GM21619 (cell line): Measurements from ENCODE around the gene THADA.
"Not testable (repeated sequence)": the region's sequence is repeated elsewhere in the genome, so short reads cannot be mapped to it uniquely, and the experiment has no call there.

ENCODE experiments used
- ATAC-seq: cut with Tn5 transposase; IDR thresholded peaks from one replicate; pipeline ENCODE4 v1.9.1; 2021; ENCODE audit not compliant: unreplicated experiment

The THADA gene

DNA sequence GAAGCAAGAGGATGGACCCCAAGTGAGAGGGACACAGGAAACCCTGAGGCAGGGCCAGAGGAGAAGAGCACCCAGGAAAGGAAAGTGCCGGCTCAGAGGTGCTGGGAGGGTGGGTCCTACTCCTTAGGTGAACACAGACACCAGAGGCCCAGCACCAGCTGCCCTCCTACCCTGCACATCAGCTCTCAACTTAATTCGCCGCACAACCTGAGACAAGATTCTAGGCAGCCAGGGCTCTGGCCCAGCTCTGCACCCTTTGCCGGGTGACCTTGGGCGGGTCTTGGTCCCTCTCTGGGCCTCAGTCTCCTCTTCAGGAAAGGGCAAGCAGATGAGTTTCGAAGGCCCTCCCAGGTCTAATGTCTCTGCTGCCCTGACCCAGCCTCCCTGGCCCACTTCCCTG, 397.6 kb downstream of the THADA start:
- no peak for ATAC-seq

DNA sequence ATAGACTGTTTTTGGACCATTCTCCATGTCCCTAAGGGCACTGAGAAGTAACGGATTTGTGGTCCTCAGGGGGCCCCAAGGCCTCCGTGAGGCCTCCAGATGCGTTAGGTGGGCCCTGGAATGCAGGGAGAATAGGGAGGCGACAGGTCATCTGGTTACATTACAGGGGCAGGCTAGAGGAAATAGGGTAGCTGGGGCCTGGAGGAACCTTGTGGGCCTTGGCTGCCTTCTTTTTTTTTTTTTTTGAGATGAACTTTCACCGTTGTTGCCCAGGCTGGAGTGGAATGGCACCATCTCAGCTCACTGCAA, 398.3 kb downstream of the THADA start:
- no peak for ATAC-seq

DNA sequence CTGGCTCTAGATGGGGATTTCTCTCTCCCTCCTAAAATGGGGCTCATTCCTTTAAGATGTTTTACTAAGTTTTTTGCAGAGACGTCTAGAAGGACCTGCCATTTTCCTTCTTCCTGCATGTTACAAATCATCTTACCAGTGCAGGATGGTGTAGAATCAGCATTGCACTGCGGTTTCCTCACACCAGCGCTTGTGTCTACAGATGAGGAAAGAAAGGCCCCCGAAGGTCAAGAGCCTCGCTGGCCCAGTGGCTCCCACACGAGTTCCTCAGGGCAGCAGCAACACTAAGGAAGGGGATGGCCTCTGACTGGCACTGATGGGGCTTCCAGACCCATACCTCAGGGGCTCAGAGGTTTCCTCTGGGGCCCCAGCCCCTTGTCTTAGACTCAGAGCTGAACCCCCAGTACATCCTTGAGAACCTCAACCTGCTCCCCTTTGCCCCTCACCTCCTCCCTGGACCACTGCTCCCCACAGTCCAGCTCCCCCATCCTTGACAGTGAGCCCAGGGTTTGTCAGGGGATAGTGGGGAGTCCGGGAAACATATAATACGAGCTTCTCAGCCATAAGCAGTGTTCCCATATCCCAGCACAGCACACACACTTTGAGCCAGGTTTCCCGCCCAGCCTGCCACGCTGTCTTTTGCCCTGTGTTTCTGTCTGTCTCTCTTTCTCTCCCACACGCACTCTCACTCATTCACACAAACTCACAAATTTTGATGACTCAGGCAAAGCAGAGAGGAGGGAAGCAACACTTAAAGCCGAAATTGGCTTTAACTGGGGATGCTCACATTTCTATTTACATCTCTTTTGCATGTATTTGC, 398.9 kb downstream of the THADA start:
- ATAC-seq: no peak

DNA sequence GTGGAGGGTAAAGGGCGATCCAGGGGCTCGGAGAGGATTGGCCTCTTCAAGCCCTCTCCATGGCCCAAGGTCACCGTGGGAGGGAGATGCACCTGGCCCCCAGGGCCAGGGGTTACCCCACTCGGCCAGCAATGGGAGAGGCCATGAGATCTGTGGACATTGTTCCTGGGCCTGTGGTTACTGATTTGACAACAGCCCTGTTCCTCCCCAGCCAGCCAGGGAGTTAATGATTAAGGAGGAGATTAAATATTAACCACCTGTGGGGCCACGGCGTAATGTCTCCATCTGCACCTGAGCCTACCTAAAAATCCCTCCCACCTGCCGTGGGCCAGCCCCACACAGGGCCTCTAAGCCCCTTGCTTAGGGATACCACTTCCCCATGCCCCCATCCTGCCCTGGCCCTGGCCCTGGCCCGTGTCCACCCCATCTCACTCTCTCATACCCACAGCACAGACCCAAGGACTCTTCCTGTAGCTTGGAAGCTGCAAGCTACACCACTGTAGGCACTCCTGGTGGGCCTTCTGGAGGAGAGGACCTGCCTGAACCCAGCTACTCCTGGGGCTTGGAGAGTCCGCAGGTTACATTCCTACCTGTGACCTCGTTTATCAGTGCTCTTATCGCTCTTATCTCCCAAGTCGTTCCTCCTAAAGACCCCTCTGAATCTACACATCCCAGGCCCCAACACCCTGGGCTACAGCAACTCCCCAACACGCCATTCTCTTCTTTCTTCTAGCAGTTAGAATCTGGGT, 401.5 kb downstream of the THADA start:
- ATAC-seq: peak; percentile 53

DNA sequence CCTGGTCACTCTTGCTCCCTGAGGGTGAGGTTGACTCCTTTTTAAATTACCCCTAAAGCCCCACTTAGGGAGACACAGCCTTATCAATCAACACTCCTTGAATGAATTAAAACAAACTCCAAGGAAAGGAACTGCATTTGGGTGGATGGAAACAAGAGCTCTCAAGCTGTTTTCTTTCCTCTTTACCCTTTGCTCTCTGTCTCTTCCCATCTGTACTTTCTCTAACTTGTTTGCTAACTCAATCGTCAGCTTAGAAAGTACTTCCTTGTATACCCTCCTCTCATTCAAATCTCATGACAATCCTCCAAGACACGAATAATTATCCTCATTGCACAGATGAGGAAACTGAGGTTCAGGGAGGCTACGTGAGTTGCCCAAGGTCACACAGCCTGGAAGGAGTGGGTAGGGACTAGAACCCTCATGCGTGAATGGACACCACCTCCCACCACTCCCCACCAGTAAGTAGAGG, 402.2 kb downstream of the THADA start:
- no peak for ATAC-seq

DNA sequence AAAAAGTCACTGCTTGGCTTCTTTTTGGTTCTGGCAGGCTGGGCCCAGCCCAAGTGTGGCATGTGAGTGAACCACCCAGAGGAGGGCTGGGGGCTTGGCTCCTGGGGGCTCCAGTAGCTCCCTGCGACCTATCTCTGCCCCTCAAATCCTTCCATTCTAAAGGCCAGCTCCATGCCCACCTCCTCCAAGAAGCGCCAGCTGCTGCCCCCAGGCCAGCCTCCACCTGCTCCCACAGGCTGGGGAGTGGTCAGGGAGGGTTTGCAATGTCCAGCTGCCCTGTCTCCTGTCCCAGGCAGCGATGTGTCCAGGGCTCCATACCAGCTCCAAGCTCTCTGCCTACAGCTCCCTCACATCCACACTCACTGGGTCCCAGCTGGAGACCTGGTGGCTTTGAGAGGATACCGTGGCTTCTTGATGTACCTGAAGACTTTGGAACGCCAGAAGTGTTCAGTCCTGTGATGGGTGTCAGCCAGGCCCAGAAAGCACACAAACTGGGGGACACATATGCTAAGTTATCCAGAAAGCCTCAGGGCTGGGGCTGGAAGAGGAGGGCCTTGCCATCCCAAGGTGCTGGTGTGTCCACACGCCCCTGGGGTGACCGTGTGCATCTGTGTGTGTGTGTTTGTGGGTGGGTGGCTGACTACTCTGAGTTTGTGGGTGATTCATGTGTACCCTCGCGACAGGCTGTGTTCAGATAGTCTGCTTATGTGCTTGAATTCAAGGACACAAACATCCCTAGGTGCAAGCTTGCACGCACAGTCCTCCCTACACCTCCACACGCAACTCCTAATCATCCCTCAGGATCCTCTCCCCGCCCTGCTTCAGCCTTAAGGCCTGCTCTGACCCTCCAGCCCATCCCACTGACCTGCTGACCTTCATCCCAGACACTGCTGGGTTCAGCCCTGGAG, 402.8 kb downstream of the THADA start:
- no peak for ATAC-seq

DNA sequence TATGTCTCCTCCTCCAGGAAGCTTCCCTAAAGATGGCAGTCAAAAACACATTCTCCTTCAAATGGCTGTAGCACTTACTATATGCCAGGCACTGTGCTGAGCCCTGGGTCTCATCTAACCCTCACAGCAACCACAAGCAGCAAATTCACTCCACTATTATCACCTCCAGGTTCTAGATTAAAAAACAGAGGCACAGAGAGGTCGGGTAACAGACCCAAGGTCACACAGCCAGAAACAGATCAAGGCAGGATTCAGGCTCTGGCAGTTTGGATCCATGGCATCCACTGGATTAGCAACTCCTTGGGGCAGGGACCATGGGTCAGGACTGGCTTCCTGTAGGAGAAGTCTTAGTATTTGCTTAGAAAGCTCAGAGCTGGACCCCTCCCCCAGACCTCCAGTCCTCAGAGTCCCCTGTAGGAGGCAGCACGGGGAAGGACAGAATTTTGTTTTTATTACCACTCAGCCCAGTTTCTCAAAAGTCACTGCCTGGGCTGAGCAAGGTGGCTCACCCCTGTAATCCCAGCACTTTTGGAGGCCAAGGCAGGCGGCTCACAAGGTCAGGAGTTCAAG, 403.8 kb downstream of the THADA start:
- no peak for ATAC-seq

DNA sequence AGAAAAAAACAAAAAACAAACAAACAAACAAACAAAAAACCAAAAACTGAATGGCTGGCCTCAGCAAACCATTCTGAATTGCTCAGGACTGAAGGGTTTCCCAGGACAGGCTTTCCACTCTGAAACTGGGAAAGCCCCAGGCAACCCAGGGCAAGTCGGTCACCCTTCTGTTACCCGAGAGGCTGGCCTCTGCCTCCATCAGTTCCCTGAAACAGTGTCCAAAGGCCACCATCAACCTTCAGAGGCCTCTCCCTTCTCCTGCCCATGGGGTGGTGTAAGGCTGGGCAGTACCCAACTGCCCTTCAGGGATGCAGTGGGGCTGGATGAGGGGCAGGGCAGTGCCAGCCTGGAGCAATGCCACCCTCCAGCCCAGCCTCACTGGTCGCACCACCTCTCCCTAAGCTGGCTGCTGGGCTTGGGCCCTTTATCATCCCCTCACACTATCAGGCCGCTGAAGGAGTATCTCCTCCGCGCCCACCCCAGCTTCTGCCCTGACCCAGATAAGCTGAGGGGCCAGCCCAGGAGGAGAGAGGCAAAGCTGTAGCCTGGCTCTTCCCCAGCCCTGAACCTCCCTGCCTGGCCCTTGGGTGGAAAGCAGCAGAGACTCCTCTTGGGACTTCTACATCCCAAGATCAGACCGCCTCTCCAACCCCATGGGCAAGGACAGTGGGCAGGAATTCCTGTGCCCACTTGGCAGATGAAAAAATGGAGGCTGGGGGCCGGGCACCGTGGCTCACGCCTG, 405.4 kb downstream of the THADA start:
- ATAC-seq: no peak

DNA sequence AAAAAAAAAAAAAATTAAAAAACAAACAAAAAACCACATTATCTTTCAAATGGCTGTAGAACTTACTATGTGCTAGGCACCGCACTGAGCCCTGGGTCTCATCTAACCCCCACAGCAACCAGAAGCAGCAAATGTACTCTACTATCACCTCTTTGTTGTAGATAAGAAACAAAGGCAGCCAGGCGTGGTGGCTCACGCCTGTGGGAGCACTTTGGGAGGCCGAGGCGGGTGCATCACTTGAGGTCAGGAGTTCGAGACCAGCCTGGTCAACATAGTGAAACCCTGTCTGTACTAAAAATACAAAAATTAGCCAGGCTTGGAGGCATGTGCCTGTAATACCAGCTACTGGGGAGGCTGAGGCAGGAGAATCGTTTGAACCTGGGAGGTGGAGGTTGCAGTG, 406.0 kb downstream of the THADA start:
- not testable (repeated sequence) for ATAC-seq

DNA sequence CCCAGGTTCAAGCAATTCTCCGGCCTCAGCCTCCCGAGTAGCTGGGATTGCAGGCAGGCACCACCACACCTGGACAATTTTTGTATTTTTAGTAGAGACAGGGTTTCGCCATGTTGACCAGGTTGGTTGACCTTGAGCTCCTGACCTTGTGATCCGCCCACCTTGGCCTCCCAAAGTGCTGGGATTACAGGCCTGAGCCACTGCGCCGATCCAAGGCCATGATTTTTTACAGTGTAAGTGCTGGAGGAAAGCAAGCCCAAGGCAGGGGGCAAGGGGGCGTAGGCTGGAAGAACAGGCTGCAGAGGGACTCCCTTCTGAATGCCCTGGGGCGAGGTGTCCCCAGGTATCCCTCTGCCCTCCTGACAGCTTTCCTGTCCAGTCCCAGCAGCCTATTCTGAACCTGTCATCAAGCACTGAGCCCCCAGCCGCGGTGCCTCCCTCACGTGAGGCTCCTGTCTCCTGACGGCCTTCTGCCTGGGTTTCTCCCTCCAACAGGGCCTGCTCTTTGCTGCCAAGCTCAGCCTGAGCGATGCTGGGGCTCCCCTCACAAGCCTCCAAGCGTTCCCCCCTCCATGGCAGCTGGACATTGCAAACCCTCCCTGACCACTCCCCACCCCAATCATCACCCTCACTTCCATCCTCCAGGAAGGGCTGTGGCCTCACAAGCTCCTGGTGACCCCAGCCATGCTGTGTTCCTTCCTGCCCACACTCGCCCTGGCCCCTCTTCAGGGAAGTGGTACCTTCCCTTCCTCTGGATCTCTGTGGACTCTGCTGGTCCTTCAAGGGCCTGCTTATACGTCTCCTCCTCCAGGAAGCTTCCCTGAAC, 407.1 kb downstream of the THADA start:
- no peak for ATAC-seq

DNA sequence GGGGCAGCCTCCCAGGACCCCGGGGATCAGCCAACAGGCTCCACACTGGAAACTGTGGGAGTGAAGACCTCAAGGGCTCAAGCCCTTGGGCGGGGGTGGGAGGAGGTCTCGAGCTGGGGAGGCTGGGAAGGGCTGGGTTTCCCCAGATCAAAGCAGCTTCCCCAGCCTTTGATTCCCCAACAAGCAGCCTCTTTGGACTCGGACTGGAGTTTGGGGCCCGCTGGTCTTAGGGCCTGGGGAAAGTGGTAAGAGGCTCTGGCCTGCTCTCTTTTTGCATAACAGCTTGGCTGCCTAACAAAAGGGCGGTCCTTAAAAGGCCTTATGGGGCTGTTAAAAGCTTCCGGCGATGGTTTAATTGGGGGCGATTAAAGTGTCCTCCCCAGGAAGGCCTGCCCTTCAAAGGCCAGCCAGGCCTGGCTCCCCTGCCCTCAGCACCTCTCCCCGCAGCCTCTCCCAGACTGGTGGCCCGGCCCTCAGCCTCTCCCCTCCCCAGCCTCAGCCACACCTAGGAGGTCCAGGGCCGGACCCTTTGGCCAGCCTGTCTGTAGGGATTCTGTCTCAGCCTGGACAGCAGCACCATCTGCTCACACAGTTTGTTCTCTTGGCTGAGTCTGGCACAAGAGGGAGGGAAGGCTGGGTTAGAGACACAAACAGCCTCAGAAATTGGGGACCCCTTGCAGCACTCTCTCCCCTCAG, 409.0 kb downstream of the THADA start:
- no peak for ATAC-seq

DNA sequence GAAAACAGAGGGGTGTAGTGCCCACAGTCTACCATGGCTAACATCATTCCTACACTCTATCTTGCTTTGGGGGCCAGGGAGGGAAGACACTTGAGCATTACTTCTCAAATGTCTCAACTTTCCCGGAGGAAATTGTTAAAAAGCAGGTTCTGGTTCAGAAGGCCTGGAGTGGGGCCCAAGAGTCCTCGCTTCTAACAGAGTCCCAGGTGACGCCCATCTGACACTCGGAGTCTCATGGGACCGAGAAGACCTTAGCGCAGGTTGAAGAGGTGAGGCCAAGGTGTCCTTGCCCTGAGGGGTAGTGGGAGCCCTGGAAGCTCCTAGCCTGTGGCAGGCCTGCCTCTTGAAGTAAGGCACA, 409.5 kb downstream of the THADA start:
- ATAC-seq: no peak

DNA sequence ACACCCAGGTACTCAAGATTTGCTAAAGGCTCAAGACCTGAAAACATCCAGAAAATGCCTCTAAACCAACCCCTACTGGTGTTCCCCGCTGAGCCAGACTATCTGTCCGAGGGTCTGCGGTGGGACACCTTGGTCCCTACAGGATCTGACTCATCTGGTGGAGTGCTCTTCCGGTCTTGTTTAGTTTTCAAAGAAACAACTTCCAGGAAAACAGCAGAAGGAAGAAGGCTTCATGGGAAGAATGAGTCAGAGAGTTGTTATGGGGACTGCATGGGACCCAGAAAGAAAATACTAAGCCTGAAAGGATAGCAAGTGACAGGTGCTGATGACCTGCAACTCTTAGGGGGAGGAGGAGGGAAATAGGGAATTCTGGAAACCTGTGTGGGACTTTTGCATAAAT, 410.7 kb downstream of the THADA start:
- ATAC-seq: no peak

DNA sequence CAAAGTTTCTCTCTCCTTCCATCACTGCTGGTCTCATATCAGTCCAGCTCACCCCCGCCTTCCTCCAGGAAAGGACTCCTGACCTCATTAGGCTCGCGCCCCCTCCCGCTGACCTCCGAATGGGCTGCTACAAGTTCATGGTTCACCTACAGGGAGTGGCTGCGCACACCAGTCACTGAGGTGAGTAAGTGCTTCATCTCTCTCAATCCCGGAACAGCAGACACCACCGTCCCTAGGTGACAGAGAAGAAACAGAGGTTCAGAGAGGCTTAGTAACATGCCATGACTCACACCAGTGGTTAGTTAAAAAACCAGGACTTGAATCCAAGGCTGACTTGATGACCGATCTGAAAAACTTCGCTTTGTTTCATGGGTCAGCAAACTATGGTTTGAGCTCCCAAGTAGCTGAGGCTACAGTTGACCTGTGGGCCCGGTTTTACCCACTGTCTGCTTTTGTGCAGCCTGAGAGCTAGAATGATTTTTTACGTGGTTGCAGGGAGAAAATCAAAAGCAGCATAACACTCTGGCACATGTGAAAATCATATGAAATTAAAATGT, 411.4 kb downstream of the THADA start:
- no peak for ATAC-seq

DNA sequence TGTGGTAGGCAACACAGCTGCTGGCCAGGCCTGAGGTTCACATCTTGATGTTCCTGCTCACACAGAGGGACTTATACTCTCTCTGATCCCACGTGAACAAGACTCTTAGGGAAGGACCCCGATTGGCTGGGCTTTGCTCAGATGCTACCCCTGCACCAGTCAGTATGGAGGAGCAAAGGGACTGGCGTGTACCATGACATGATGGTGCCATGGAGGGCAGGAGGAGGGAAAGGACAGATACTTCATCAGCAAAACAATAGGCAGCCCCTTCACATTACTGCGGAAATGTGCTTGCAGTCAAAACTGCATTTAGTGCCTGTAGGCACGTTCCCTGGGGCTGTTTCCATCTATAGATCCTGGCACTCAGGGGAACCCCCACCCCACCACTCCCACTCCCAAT, 412.1 kb downstream of the THADA start:
- no peak for ATAC-seq

DNA sequence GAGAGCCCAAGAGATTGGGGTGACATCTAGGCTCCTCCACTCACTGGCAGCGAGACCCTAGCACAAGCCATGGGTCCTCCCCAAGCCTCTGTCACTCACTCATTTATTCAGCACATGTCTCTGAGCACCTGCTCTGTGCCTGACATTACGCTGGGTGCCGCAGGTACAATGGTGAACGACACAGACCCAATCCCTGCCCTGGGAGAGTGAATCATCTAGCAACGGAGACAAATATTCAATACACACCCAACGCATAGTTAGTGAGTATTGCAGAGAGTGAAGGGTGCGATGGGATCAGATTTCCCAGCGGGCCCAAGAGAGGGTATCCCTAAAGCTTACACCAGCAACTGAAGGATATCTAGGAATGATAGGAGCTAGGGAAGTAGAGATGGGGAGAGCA, 414.9 kb downstream of the THADA start:
- ATAC-seq: no peak
